ENCODE measurements around the gene CCT6B.
A peak's percentile ranks its signal among the peaks of the same experiment; 100 is the strongest.

CCT6B gene

GRCh38 chr17:34899643-34900291 is 61.5 kb downstream of the CCT6B start:
- DNase-seq (ENCODE audit: extremely low spot score): no peak
- ChIA-PET CTCF (no interaction called here), POLR2A (no interaction called here)
- TF ChIP-seq FOXK2 (IDR thresholded peaks at IDR 0.05): no peak

GRCh38 chr17:34895383-34895782 is 65.9 kb downstream of the CCT6B start:
- TF ChIP-seq SP1 (IDR thresholded peaks at IDR 0.05) (no peak), SUZ12 (IDR thresholded peaks at IDR 0.05) (no peak), FOXM1 (IDR thresholded peaks at IDR 0.05; ENCODE audit: borderline replicate concordance) (no peak), L3MBTL2 (conservative IDR thresholded peaks at IDR 0.05) (no peak), NFRKB (IDR thresholded peaks at IDR 0.05) (no peak), HDGF (IDR thresholded peaks at IDR 0.05; ENCODE audit: borderline replicate concordance) (no peak), TARDBP (IDR thresholded peaks at IDR 0.05) (no peak), ELF4 (IDR thresholded peaks at IDR 0.05) (no peak), ARNT (IDR thresholded peaks at IDR 0.05) (no peak), CTBP1 (IDR thresholded peaks at IDR 0.05; ENCODE audit: borderline replicate concordance) (no peak), FOXA1 (IDR thresholded peaks at IDR 0.05) (no peak), PKNOX1 (IDR thresholded peaks at IDR 0.05) (no peak), ZNF384 (IDR thresholded peaks at IDR 0.05) (no peak), FOXK2 (IDR thresholded peaks at IDR 0.05) (no peak), LEF1 (IDR thresholded peaks at IDR 0.05; ENCODE audit: borderline replicate concordance) (no peak), BHLHE40 (IDR thresholded peaks at IDR 0.05; ENCODE audit: borderline replicate concordance) (no peak)
- ChIA-PET POLR2A (no interaction called here), CTCF (no interaction called here)
- DNase-seq (ENCODE audit: extremely low spot score): no peak

GRCh38 chr17:34894964-34895363 is 66.3 kb downstream of the CCT6B start:
- POLR2A ChIA-PET: no interaction called here
- no peak for DNase-seq (ENCODE audit: extremely low spot score)
- no peak for TF ChIP-seq FOXA1 (IDR thresholded peaks at IDR 0.05)
- CTCF ChIA-PET: no interaction called here

- DNase-seq (ENCODE audit: extremely low spot score): peak; percentile 62
- ChIA-PET CTCF (interaction anchor here (0.6 to 1.0 kb wide), 2 partner anchors 14 to 350 kb away, joined by 3 to 5 read pairs; no protein-coding TSS in a partner anchor), POLR2A (no interaction called here)
- TF ChIP-seq L3MBTL2 (conservative IDR thresholded peaks at IDR 0.05) (no peak), FOXK2 (IDR thresholded peaks at IDR 0.05) (no peak), LEF1 (IDR thresholded peaks at IDR 0.05; ENCODE audit: borderline replicate concordance) (no peak), ARNT (IDR thresholded peaks at IDR 0.05) (no peak), NFRKB (IDR thresholded peaks at IDR 0.05) (no peak), ZNF384 (IDR thresholded peaks at IDR 0.05) (no peak), FOXA1 (IDR thresholded peaks at IDR 0.05) (no peak), HDGF (IDR thresholded peaks at IDR 0.05; ENCODE audit: borderline replicate concordance) (no peak)
Observed at GRCh38 chr17:34892461-34893249, 68.6 kb downstream of the CCT6B start.

GRCh38 chr17:34886831-34887230 is 74.4 kb downstream of the CCT6B start:
- ChIA-PET POLR2A (no interaction called here), CTCF (no interaction called here)
- no peak for DNase-seq (ENCODE audit: extremely low spot score)
- TF ChIP-seq LEF1 (IDR thresholded peaks at IDR 0.05; ENCODE audit: borderline replicate concordance) (no peak), FOXA1 (IDR thresholded peaks at IDR 0.05) (no peak), ELF4 (IDR thresholded peaks at IDR 0.05) (no peak)

- ChIA-PET POLR2A (no interaction called here), CTCF (no interaction called here)
- no peak for DNase-seq (ENCODE audit: extremely low spot score)
- TF ChIP-seq SUZ12 (IDR thresholded peaks at IDR 0.05): no peak
Observed at GRCh38 chr17:34885076-34885475, 76.2 kb downstream of the CCT6B start.

GRCh38 chr17:34884597-34884996 is 76.7 kb downstream of the CCT6B start:
- no peak for DNase-seq (ENCODE audit: extremely low spot score)
- ChIA-PET CTCF (no interaction called here), POLR2A (no interaction called here)
- TF ChIP-seq HDGF (IDR thresholded peaks at IDR 0.05; ENCODE audit: borderline replicate concordance) (no peak), CTBP1 (IDR thresholded peaks at IDR 0.05; ENCODE audit: borderline replicate concordance) (no peak), SUZ12 (IDR thresholded peaks at IDR 0.05) (no peak), FOXA1 (IDR thresholded peaks at IDR 0.05) (no peak), ZNF384 (IDR thresholded peaks at IDR 0.05) (no peak), ARNT (IDR thresholded peaks at IDR 0.05) (no peak), SP1 (IDR thresholded peaks at IDR 0.05) (no peak), PKNOX1 (IDR thresholded peaks at IDR 0.05) (no peak), ELF4 (IDR thresholded peaks at IDR 0.05) (no peak), L3MBTL2 (conservative IDR thresholded peaks at IDR 0.05) (no peak), FOXK2 (IDR thresholded peaks at IDR 0.05) (no peak), NFRKB (IDR thresholded peaks at IDR 0.05) (no peak), FOXM1 (IDR thresholded peaks at IDR 0.05; ENCODE audit: borderline replicate concordance) (no peak), LEF1 (IDR thresholded peaks at IDR 0.05; ENCODE audit: borderline replicate concordance) (no peak), BHLHE40 (IDR thresholded peaks at IDR 0.05; ENCODE audit: borderline replicate concordance) (no peak), TARDBP (IDR thresholded peaks at IDR 0.05) (no peak)
